CD14-positive monocyte (primary cell): ENCODE results near the gene KAT6B. TPM values are rescaled to one million over a fixed set of nuclear protein-coding genes. Genes with fewer than 3 reads are reported as not detected.

Experiments
- DNase-seq, 3 donors: peaks; one replicate each; pipeline ENCODE4 v3.0.0-alpha.2; 2011 to 2022
- H2AFZ ChIP-seq: 2 replicates; pipeline ENCODE4 v1.6.0; 2012; ENCODE audit warnings: mild to moderate bottlenecking, low read depth, low read length, inconsistent platforms; ENCODE audit not compliant: insufficient read depth, poor library complexity, severe bottlenecking
- H3K27ac ChIP-seq, 2 donors: 1 replicate in 1 of 2; 2 replicates in 1 of 2; pipeline ENCODE4 v1.5.1; 2012 to 2013; ENCODE audit warnings: low read length in 2 of 2, control low read depth in 1 of 2, inconsistent platforms in 1 of 2, low read depth in 1 of 2, mild to moderate bottlenecking in 1 of 2
- H3K27me3 ChIP-seq, 2 donors: one replicate each; pipeline versions ENCODE4 v1.6.0 to v1.6.1; 2011 to 2013; ENCODE audit warnings: low read length in 2 of 2; ENCODE audit not compliant: control insufficient read depth in 2 of 2, insufficient read depth in 2 of 2
- H3K36me3 ChIP-seq, 2 donors: replicated peaks in 1 of 2; 1 replicate in 1 of 2; 2 replicates in 1 of 2; pipeline versions ENCODE4 v1.5.1 to v1.6.1; 2012 to 2013; ENCODE audit warnings: low read length in 2 of 2, control low read depth in 1 of 2, inconsistent platforms in 1 of 2, mild to moderate bottlenecking in 1 of 2; ENCODE audit not compliant: insufficient read depth in 2 of 2, control insufficient read depth in 1 of 2
- H3K4me1 ChIP-seq, 2 donors: 1 replicate in 1 of 2; 2 replicates in 1 of 2; pipeline versions ENCODE4 v1.5.1 to v1.6.1; 2012 to 2013; ENCODE audit warnings: low read length in 2 of 2, control low read depth in 1 of 2, inconsistent platforms in 1 of 2, mild to moderate bottlenecking in 1 of 2, moderate library complexity in 1 of 2; ENCODE audit not compliant: insufficient read depth in 2 of 2, control insufficient read depth in 1 of 2
- H3K4me2 ChIP-seq: replicated peaks from 2 replicates; pipeline ENCODE3; 2012; ENCODE audit warnings: low read length, moderate library complexity, mild to moderate bottlenecking; ENCODE audit not compliant: poor library complexity, severe bottlenecking; ENCODE audit errors: extremely low read depth
- H3K4me3 ChIP-seq, 3 experiments: fragments of 200-600 bp in 1 of 3; sonication (generic) in 1 of 3; replicated peaks in 1 of 3; 1 replicate in 2 of 3; 2 replicates in 1 of 3; pipeline ENCODE4 v1.5.1; 2011 to 2013; ENCODE audit warnings: low read length in 3 of 3, mild to moderate bottlenecking in 3 of 3, control low read depth in 2 of 3, low read depth in 2 of 3, inconsistent platforms in 1 of 3, moderate library complexity in 1 of 3
- H3K79me2 ChIP-seq: 2 replicates; pipeline ENCODE4 v1.6.0; 2012; ENCODE audit warnings: mild to moderate bottlenecking, control low read depth, inconsistent platforms, low read length, moderate library complexity; ENCODE audit not compliant: insufficient read depth
- H3K9ac ChIP-seq: 2 replicates; pipeline ENCODE4 v1.6.0; 2017; ENCODE audit warnings: low read length, mild to moderate bottlenecking; ENCODE audit not compliant: insufficient read depth, poor library complexity, severe bottlenecking
- H3K9me3 ChIP-seq, 2 donors: replicated peaks in 1 of 2; 1 replicate in 1 of 2; 2 replicates in 1 of 2; pipeline versions ENCODE4 v1.5.1 to v1.6.1; 2012 to 2013; ENCODE audit warnings: low read length in 2 of 2, control low read depth in 1 of 2; ENCODE audit not compliant: control insufficient read depth in 1 of 2, insufficient read depth in 1 of 2
- H4K20me1 ChIP-seq: 2 replicates; pipeline ENCODE4 v1.6.0; 2012; ENCODE audit warnings: mild to moderate bottlenecking, low read length, control low read depth, moderate library complexity; ENCODE audit not compliant: insufficient read depth
- H3K27ac Mint-ChIP-seq, 7 donors: one replicate each; pipeline ENCODE4 v1.8.0; 2020; ENCODE audit warnings: mild to moderate bottlenecking in 7 of 7, mixed read lengths in 7 of 7, moderate library complexity in 6 of 7, inconsistent platforms in 2 of 7
- H3K27me3 Mint-ChIP-seq, 3 donors: one replicate each; pipeline ENCODE4 v1.8.0; 2021 to 2022; ENCODE audit warnings: low read depth in 3 of 3, mild to moderate bottlenecking in 3 of 3, mixed read lengths in 3 of 3, moderate library complexity in 3 of 3, inconsistent platforms in 1 of 3
- H3K36me3 Mint-ChIP-seq, 2 donors: one replicate each; pipeline ENCODE4 v1.8.0; 2020; ENCODE audit warnings: mixed read lengths in 2 of 2, inconsistent platforms in 1 of 2, mild to moderate bottlenecking in 1 of 2
- H3K4me1 Mint-ChIP-seq: one replicate; pipeline ENCODE4 v1.8.0; 2020; ENCODE audit warnings: mild to moderate bottlenecking, mixed read lengths
- H3K4me3 Mint-ChIP-seq, 2 donors: one replicate each; pipeline ENCODE4 v1.8.0; 2020; ENCODE audit warnings: mild to moderate bottlenecking in 2 of 2, mixed read lengths in 2 of 2, moderate library complexity in 1 of 2
- H3K9me3 Mint-ChIP-seq, 7 donors: one replicate each; pipeline ENCODE4 v1.8.0; 2020 to 2022; ENCODE audit warnings: mixed read lengths in 7 of 7, mild to moderate bottlenecking in 6 of 7, moderate library complexity in 6 of 7, inconsistent platforms in 2 of 7
- WGBS: methylation state at CpG from one replicate; pipeline ENCODE4 v1.1.5; 2013; ENCODE audit warnings: missing lambda C conversion rate; ENCODE audit not compliant: insufficient coverage; 5-methylcytosine and 5-hydroxymethylcytosine counted together
- intact Hi-C, 2 donors: fragments of 100-400 bp; cut with micrococcal nuclease; formaldehyde crosslinking; loops; one replicate each; pipeline versions ENCODE4 v1.15.0 to v1.15.1; 2023
- polyA plus RNA-seq, 3 donors: library from polyadenylated mRNA; depleted of rRNA in 1 of 3; unstranded in 2 of 3; stranded (reverse) in 1 of 3; fragments of 300-500 nt in 2 of 3; fragments of >200 nt in 1 of 3; fragmentation: Illumina TruSeq in 2 of 3; gene quantifications; 1 replicate in 2 of 3; 2 replicates in 1 of 3; pipeline ENCODE4 v1.2.3, GENCODE V29; 2012 to 2021
- TF ChIP-seq, protein P1 (sequence below): fragments of 200-600 bp; IDR thresholded peaks from one replicate; pipeline ENCODE4 v1.8.0; 2022; ENCODE audit warnings: antibody characterized with exemption, mild to moderate bottlenecking

Gene KAT6B
- polyA plus RNA-seq, 3 donors = 3.3 to 6.4 (median 6.2) TPM

GRCh38 chr10:74877898-74878297 is 51.5 kb downstream of the KAT6B start:
- intact Hi-C loops = no loop called here
- H3K4me1 Mint-ChIP-seq = peaks cover 8% of the 10 kb centered on the region
- H3K27ac Mint-ChIP-seq = no peak overlapping the region
- TF ChIP-seq, protein P1, sequence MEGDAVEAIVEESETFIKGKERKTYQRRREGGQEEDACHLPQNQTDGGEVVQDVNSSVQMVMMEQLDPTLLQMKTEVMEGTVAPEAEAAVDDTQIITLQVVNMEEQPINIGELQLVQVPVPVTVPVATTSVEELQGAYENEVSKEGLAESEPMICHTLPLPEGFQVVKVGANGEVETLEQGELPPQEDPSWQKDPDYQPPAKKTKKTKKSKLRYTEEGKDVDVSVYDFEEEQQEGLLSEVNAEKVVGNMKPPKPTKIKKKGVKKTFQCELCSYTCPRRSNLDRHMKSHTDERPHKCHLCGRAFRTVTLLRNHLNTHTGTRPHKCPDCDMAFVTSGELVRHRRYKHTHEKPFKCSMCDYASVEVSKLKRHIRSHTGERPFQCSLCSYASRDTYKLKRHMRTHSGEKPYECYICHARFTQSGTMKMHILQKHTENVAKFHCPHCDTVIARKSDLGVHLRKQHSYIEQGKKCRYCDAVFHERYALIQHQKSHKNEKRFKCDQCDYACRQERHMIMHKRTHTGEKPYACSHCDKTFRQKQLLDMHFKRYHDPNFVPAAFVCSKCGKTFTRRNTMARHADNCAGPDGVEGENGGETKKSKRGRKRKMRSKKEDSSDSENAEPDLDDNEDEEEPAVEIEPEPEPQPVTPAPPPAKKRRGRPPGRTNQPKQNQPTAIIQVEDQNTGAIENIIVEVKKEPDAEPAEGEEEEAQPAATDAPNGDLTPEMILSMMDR = no peak
- Histone ChIP-seq H3K36me3 (no peaks in the 10 kb centered on the region), H3K4me1 (no peaks in the 10 kb centered on the region), H3K27me3 (no peaks in the 10 kb centered on the region), H4K20me1 (peaks cover 13% of the 10 kb centered on the region), H3K9me3 (no peaks in the 10 kb centered on the region), H3K9ac (no peak overlapping the region), H2AFZ (no peak overlapping the region), H3K27ac (no peak overlapping the region), H3K4me2 (no peak overlapping the region), H3K4me3 (no peak overlapping the region), H3K79me2 (peaks cover 41% of the 10 kb centered on the region)
- peaks cover 0 to 5% of the 10 kb centered on the region in 2 donors for H3K36me3 Mint-ChIP-seq
- H3K4me3 Mint-ChIP-seq = no peak overlapping the region
- no peak for DNase-seq
- no peaks in the 10 kb centered on the region for H3K27me3 Mint-ChIP-seq
- H3K9me3 Mint-ChIP-seq = no peaks in the 10 kb centered on the region

- Histone ChIP-seq H3K79me2 (peaks cover 36% of the 10 kb centered on the region), H3K36me3 (no peaks in the 10 kb centered on the region), H2AFZ (no peak overlapping the region), H3K9ac (no peak overlapping the region), H3K27ac (no peak overlapping the region), H3K27me3 (no peaks in the 10 kb centered on the region), H3K4me3 (no peak overlapping the region), H3K4me1 (no peaks in the 10 kb centered on the region), H4K20me1 (peaks cover 11% of the 10 kb centered on the region), H3K9me3 (no peaks in the 10 kb centered on the region), H3K4me2 (no peak overlapping the region)
- no CpG with 5 or more reads among the region's 3 CpGs for WGBS
- no peak overlapping the region for H3K27ac Mint-ChIP-seq
- H3K36me3 Mint-ChIP-seq = peaks cover 0 to 3% of the 10 kb centered on the region in 2 donors
- intact Hi-C loops = no loop called here
- peaks cover 6% of the 10 kb centered on the region for H3K4me1 Mint-ChIP-seq
- no peak overlapping the region for H3K4me3 Mint-ChIP-seq
- TF ChIP-seq, protein P1 = no peak
- no peaks in the 10 kb centered on the region for H3K9me3 Mint-ChIP-seq
- no peaks in the 10 kb centered on the region for H3K27me3 Mint-ChIP-seq
- DNase-seq = no peak
Measured at GRCh38 chr10:74880041-74880440, 53.6 kb downstream of the KAT6B start.
